HG03135 (cell line): ENCODE measurements around the gene TFE3.

ENCODE experiments used
- ATAC-seq: cut with Tn5 transposase; IDR thresholded peaks from one replicate; pipeline ENCODE4 v1.9.1; 2021; ENCODE audit warnings: mild to moderate bottlenecking, moderate library complexity; ENCODE audit not compliant: unreplicated experiment

The TFE3 gene

GRCh38 chrX:49061490-49061889 lies 18.3 kb upstream of the TFE3 start:
- no peak for ATAC-seq

GRCh38 chrX:49060914-49061313 lies 17.8 kb upstream of the TFE3 start:
- ATAC-seq = no peak

- no peak for ATAC-seq
Measured at GRCh38 chrX:49059681-49060085, 16.5 kb upstream of the TFE3 start.

- ATAC-seq = no peak
Measured at GRCh38 chrX:49059201-49059600, 16.0 kb upstream of the TFE3 start.

GRCh38 chrX:49058794-49059193 lies 15.6 kb upstream of the TFE3 start, which contains the start of gene CCDC120:
TSS of gene CCDC120 (plus strand) at chrX:49058999. CDS start at chrX:49062042, 3,043 bp downstream.
- no peak for ATAC-seq

GRCh38 chrX:49054073-49054762 lies 11.1 kb upstream of the TFE3 start:
- ATAC-seq = no peak

GRCh38 chrX:49053223-49054072 lies 10.3 kb upstream of the TFE3 start:
- no peak for ATAC-seq

- no peak for ATAC-seq
Measured at GRCh38 chrX:49043987-49044281, 777 bp upstream of the TFE3 start.

GRCh38 chrX:49042581-49043219 lies 457 bp downstream of the TFE3 start:
- ATAC-seq = peak; percentile 19

- ATAC-seq = no peak
Measured at GRCh38 chrX:49041744-49042580, 1.2 kb downstream of the TFE3 start.

- ATAC-seq = no peak
Measured at GRCh38 chrX:49040376-49040955, 2.7 kb downstream of the TFE3 start.

GRCh38 chrX:49039598-49040375 lies 3.4 kb downstream of the TFE3 start:
- no peak for ATAC-seq

- ATAC-seq = no peak
Measured at GRCh38 chrX:49037883-49038475, 5.2 kb downstream of the TFE3 start.

GRCh38 chrX:49030283-49030682 lies 12.9 kb downstream of the TFE3 start:
- ATAC-seq = no peak

- ATAC-seq = no peak
Measured at GRCh38 chrX:49029876-49030275, 13.3 kb downstream of the TFE3 start.

GRCh38 chrX:49019599-49020249 lies 23.4 kb downstream of the TFE3 start:
- no peak for ATAC-seq

GRCh38 chrX:49019050-49019449 lies 24.1 kb downstream of the TFE3 start:
- no peak for ATAC-seq

- ATAC-seq = no peak
Measured at GRCh38 chrX:49003696-49004095, 39.5 kb downstream of the TFE3 start.
